SK-N-SH (cell line): ENCODE results near the gene P2RY6.
"Not testable (repeated sequence)": the region's sequence is repeated elsewhere in the genome, so short reads cannot be mapped to it uniquely, and the experiment has no call there.

Source experiments
- CHD2 ChIP-seq: fragments of 150-350 bp; IDR thresholded peaks from 2 replicates; pipeline ENCODE4 v1.6.1; 2018; ENCODE audit warnings: low read length; ENCODE audit not compliant: partially characterized antibody
- CTCF ChIP-seq: fragments of 200-600 bp; sonication (generic); IDR thresholded peaks from 2 replicates; pipeline ENCODE4 v1.6.1; 2017; ENCODE audit warnings: antibody characterized with exemption, mild to moderate bottlenecking, moderate library complexity
- JUND ChIP-seq: IDR thresholded peaks from 2 replicates; pipeline ENCODE4 v1.4.0; 2012
- POLR2AphosphoS5 ChIP-seq: IDR thresholded peaks from 2 replicates; pipeline ENCODE4 v1.6.1; 2012; ENCODE audit warnings: low read depth, low read length
- RCOR1 ChIP-seq: fragments of 150-350 bp; IDR thresholded peaks from 2 replicates; pipeline ENCODE4 v1.6.1; 2017; ENCODE audit warnings: antibody characterized with exemption, low read length
- REST ChIP-seq: IDR thresholded peaks from 2 replicates; pipeline ENCODE4 v1.6.1; 2012; ENCODE audit warnings: mild to moderate bottlenecking, low read depth, low read length, moderate library complexity

GRCh38 chr11:73271478-73271865 lies 666 bp upstream of the P2RY6 start:
- not testable (repeated sequence) for TF ChIP-seq CHD2, POLR2AphosphoS5, CTCF, RCOR1, JUND, REST
